HG02610 (cell line): Measurements from ENCODE around the gene GSG1L.
"Not testable (repeated sequence)": the region's sequence is repeated elsewhere in the genome, so short reads cannot be mapped to it uniquely, and the experiment has no call there.

ENCODE experiments used
- ATAC-seq: cut with Tn5 transposase; IDR thresholded peaks from one replicate; pipeline ENCODE4 v1.9.1; 2021; ENCODE audit warnings: mild to moderate bottlenecking, moderate library complexity; ENCODE audit not compliant: unreplicated experiment

Gene GSG1L

DNA sequence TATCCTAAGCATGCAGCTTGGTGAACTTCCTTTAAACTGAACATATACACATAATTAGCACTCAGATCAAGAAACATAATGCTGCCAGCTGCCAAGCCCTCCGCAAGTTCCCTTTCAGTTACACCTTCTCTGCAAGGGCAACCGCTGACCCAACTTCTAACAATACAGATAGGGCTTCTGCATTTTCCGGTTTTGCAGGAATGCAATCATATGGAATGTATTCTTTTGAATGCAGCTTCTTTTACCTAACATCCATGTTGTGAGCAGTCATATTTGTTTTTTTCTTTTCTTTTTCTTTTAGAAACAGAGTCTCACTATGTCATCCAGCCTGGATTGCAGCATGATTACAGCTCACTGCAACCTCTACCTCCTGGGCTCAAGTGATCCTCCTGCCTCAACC is 110.7 kb downstream of the GSG1L start:
- no peak for ATAC-seq

GRCh38 chr16:27951489-27952120 is 111.9 kb downstream of the GSG1L start:
- ATAC-seq: no peak

DNA sequence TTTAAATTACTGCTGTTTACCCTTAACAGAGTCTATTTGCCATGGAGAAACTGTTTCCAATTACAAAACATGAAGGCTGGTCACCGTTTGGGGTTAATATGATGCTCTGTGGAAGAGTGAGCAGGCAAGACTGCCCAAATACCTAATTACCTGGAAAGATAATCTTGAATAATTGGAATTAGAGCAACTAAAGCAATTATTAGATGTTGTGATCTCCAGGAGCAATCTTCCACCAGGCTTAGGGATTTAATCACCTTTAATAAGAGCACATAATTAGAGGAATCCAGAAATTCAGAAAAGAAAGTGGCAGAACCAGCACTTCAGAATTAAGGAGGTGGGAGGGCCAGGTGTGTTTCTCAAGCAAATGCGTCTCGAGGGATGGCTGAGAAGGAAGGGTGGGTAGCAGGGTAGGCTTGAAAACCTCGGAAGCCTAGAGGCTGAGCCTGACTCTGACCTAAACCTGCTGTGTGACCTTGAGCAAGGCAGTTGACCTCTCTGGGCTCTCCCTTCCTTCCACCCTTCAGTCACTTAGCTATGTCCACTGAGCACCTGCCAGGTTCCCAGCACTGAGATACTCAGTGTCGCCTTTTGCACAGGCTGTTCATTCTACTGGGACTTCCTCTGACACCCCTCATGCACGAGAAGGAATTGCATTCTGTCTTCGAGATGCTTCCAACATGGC is 113.2 kb downstream of the GSG1L start:
- no peak for ATAC-seq

DNA sequence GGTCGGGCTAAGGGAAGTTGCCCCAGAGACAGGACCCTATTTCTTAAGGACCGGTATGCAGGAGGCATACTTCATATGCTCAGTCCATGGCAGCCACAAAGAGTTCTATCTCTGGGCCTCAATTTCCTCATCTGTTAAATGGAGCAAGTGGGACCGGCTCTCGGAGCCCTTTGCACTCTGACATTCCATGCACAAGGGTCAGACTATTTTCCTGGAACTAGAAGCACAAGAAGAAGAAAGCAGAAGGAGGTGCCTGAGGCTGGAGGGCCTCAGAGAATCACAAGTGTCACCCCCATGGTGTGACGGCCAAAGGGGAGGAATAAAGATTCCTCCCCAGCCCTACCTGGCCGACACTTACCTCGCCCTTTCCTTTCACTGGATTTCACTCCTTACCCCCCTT is 115.8 kb downstream of the GSG1L start:
- no peak for ATAC-seq

DNA sequence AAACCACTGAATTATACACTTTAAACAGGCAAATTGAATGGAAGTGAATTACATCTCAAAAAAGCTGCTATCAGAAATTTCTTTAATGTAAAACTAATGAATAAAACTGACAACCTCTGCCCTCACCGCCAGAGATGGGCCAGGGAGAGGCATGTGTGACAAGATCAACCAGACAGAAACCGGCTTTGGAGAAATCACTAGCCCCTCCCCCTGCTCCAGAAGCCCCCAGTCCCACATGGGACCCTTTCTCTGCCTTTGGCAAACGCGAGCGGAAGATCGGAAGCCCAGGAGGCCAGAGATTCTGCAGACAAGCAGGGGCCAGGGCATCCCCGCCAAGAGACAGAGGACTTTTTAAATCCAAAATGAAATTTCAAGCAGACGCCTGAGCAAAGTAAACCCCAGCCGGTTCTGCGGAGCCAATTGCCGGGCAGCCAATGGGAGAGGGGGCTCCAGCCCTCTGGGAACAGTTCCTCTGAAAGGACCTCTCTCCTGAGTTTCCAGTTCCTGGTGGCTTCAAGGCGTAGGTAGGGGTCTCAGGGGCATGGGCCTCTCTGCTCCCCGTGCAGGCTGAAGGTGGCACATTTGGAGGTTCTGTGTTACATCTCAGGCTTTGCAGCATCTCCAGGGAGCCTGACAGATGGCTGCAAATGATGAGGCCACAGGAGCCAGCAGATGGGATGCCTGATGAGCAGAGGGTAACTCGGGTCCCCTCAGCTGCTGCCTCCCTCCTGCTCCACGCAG is 118.1 kb downstream of the GSG1L start:
- no peak for ATAC-seq

DNA sequence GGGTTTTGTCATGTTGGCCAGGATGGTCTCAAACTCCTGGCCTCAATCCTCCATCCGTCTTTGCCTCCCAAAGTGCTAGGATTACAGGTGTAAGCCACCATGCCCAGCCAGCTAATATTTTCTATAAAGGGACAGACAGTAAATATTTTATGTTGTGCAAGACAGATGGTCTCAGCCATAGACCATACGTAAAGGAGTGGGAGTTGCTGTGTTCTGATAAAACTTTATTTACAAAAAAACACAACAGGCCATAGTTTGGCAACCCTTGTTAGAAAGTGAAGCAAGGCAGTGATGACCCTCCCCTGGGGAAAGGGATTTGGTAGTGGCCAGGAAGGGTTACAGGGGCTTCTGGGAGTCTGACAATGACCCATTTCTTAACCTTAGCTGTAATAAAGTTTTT is 119.7 kb downstream of the GSG1L start:
- ATAC-seq: no peak

- not testable (repeated sequence) for ATAC-seq
Measured at GRCh38 chr16:27942071-27942470, 121.4 kb downstream of the GSG1L start.

DNA sequence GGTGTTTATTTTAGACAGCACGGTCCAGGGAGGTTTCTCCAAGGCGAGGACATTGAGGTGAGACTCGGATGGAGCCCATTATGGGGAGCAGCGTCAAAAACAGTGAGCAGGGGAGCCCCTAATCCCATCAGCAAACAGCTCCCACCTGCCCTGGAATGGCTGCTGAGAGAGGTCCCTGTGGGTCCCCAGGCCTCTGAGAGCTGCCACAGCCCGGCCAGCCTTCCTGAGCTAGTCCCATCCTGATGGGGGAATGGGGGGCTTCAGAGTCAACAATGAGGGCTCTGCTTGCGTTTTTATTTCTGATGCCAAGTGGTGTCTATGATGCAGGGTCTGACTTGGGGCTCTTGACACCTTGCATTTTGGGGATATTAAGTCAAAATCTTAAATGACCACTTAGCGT is 128.4 kb downstream of the GSG1L start:
- no peak for ATAC-seq

- ATAC-seq: no peak
Measured at GRCh38 chr16:27932542-27933135, 130.9 kb downstream of the GSG1L start.

GRCh38 chr16:27929818-27930217 is 133.7 kb downstream of the GSG1L start:
- ATAC-seq: no peak

DNA sequence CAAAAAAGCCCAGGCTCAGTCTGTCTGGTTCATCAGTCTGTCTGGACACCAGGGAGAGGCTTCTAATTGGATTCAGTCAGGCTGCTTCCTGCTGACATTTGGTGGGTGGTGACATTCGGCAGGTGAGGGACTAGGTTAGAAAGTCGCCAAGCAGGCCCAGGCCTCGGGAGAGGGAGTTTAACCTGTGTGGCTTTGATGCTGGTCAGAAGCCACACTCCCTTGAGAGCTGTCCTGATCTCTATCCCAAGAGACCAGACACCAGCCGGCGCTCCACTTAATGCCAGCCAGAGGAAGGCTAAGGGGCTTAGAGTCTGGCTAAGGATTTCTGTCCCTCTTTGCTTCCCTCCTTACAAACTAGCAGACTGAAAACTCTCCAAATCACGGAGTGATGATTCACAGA is 135.0 kb downstream of the GSG1L start:
- no peak for ATAC-seq

DNA sequence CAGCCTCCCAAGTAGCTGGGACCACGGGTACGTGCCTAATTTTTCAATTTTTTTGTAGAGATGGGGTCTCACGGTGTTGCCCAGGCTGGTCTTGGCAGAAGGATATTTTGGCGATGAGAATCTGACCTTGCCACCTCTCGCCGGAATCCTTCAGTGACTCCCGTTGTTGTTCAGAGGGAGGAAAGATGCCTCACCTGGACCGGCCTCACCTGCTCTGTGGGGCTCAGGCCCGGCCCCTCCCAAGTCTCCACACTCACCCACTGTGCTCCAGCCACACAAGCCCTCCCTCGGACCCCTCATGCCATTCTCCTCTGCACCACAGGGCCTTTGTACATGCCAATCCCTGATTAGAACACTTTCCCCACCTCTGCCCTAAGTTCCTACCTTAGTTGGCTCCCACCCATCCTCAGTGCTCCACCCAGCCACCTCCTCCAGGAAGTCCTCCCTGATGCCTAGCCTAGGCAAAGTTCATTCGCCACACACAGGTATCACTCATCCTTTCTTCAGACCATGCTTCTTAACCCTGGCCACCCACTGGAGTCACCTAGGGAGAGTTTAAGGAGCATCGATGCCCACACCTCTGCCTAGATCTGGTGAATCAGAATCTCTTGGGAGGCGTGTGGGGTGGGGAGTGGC is 136.1 kb downstream of the GSG1L start:
- ATAC-seq: no peak

GRCh38 chr16:27925612-27926011 is 137.9 kb downstream of the GSG1L start:
- no peak for ATAC-seq

GRCh38 chr16:27924411-27925118 is 138.9 kb downstream of the GSG1L start:
- no peak for ATAC-seq

GRCh38 chr16:27923751-27924150 is 139.8 kb downstream of the GSG1L start:
- no peak for ATAC-seq

DNA sequence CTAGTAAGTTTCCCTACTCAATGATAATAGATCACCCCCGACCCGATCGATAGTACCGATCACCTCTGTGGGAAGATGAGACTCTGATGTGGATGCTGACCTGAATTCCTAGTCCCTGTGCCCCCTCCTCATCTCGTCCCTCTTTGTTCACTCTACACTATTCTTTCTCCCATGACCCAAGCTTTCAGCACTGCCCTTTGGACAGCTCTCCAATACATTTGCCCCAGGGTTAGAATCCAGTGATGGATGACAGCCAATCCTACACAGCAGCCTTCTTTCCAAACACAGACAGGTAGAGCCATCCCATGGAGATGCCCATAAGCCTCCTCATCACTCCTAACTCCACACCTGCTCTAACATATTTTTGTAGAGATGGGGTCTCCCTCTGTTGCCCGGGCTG is 141.1 kb downstream of the GSG1L start:
- ATAC-seq: no peak

DNA sequence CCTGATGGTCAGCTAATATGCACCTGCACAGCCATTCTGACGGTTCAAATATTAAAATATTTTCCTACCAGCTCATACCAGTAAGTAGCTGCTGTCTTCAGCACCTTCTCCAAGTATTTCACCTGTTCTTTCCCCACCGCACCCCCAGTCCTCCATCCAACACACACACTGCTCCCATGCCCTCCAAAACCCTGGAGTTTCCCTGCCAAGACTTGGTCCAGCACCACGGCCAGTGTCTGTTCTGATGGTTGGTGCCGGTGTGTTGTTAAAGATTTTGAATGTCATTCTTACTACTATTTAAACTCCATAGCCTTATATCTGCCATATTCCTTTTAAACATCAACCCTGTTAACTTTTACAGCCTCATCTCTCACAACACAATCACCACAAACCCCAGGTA is 142.4 kb downstream of the GSG1L start:
- no peak for ATAC-seq

- no peak for ATAC-seq
Measured at GRCh38 chr16:27920391-27920891, 143.1 kb downstream of the GSG1L start.

GRCh38 chr16:27918755-27919154 is 144.8 kb downstream of the GSG1L start:
- ATAC-seq: no peak

- no peak for ATAC-seq
Measured at GRCh38 chr16:27917949-27918348, 145.6 kb downstream of the GSG1L start.
